Breast epithelium (tissue), 3 donors: Measurements from ENCODE around the gene BMP2K.

Source experiments
- POLR2A ChIP-seq: fragments of 450-650 bp; IDR thresholded peaks from one replicate; pipeline ENCODE4 v1.6.1; 2016; ENCODE audit warnings: antibody characterized with exemption, mild to moderate bottlenecking, moderate library complexity
- POLR2AphosphoS5 ChIP-seq, 3 donors: sonication (generic); formaldehyde crosslinking; IDR thresholded peaks; one replicate each; pipeline ENCODE4 v1.6.1; 2017; ENCODE audit warnings: antibody characterized with exemption in 3 of 3

DNA sequence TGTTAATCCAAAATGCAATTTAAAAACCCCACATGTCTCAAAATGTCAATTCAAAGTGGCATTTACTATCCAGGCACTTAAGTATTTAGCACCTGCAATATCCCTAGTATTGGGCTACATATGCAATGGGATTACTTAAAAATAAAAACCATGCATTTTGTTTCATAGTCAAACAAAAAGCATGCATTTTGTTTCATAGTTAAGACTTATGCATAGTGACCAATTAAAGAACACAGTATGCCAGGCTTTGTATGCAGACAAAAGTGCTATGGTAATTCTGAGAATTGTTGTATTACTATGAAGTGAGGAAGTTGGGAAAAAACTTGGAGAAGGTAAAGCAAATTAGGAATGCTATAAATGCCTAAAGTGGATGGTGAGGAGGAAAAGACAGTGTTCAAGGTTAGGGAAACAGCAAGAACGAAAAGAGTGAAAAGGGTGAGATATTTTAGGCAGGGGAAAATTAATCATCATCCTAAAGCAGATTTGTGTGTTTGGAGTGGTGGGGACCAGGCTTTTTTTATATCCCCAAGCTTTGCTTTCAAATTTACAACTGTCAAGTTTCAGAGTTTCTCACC is 10.6 kb upstream of the BMP2K start:
- TF ChIP-seq POLR2A = no peak
- no peak for TF ChIP-seq POLR2AphosphoS5 (IDR thresholded peaks at IDR 0.05)
